Muscle of leg (tissue), 11 donors: ENCODE results near the gene ENTREP1. TPM values are rescaled to one million over a fixed set of nuclear protein-coding genes. Genes with fewer than 3 reads are reported as not detected.

ENCODE experiments used
- DNase-seq: peaks from one replicate; pipeline ENCODE4 v3.0.0; 2013
- H3K27ac ChIP-seq: one replicate; pipeline ENCODE4 v1.5.1; 2013; ENCODE audit warnings: mild to moderate bottlenecking, low read length, control low read depth
- H3K27me3 ChIP-seq: one replicate; pipeline ENCODE4 v1.6.1; 2013; ENCODE audit warnings: low read length; ENCODE audit not compliant: control insufficient read depth, insufficient read depth
- H3K36me3 ChIP-seq: one replicate; pipeline ENCODE4 v1.6.1; 2013; ENCODE audit warnings: low read length; ENCODE audit not compliant: control insufficient read depth, insufficient read depth
- H3K4me1 ChIP-seq: one replicate; pipeline ENCODE4 v1.6.1; 2013; ENCODE audit warnings: low read length; ENCODE audit not compliant: control insufficient read depth, insufficient read depth
- H3K4me3 ChIP-seq: one replicate; pipeline ENCODE4 v1.5.1; 2013; ENCODE audit warnings: low read length, control low read depth
- H3K9me3 ChIP-seq: replicated peaks from 2 replicates; pipeline ENCODE4 v1.6.1; 2013; ENCODE audit warnings: low read depth, low read length; ENCODE audit not compliant: control insufficient read depth
- WGBS: methylation state at CpG from one replicate; pipeline ENCODE4 v1.1.5; 2013; ENCODE audit warnings: missing lambda C conversion rate; ENCODE audit not compliant: insufficient coverage; 5-methylcytosine and 5-hydroxymethylcytosine counted together
- polyA plus RNA-seq, 8 donors: library from polyadenylated mRNA; unstranded; fragments of 120-200 nt; gene quantifications; one replicate each; pipeline versions ENCODE4 v1.2.1 to v1.2.3, GENCODE V29; 2013; ENCODE audit warnings: inconsistent platforms in 1 of 8, low replicate concordance in 1 of 8; ENCODE audit not compliant: insufficient read length in 8 of 8, insufficient read depth in 1 of 8
- total RNA-seq: library from RNA; stranded (reverse); fragments of 120-200 nt; gene quantifications from one replicate; pipeline ENCODE4 v1.2.4, GENCODE V29; 2013

Gene ENTREP1
- total and polyA plus RNA-seq, 9 donors: 12.6 to 56.5 (median 30.1) TPM

- H3K4me1 ChIP-seq: no peaks in the 10 kb centered on the region
- H3K9me3 ChIP-seq: peaks cover 7% of the 10 kb centered on the region
- no peak overlapping the region for H3K27ac ChIP-seq
- DNase-seq: no peak
- peaks cover 4% of the 10 kb centered on the region for H3K27me3 ChIP-seq
- no peak overlapping the region for H3K4me3 ChIP-seq
- no peaks in the 10 kb centered on the region for H3K36me3 ChIP-seq
Observed at GRCh38 chr9:69317894-69318293, 7.1 kb upstream of the ENTREP1 start.

- Histone ChIP-seq H3K27ac (no peak overlapping the region), H3K27me3 (peaks cover 11% of the 10 kb centered on the region)
- WGBS: 14% methylated on average over 4 of the region's 6 CpGs
Observed at GRCh38 chr9:69319324-69320025, 5.5 kb upstream of the ENTREP1 start.

GRCh38 chr9:69322256-69322655, 2.8 kb upstream of the ENTREP1 start:
- peaks cover 33% of the 10 kb centered on the region for H3K27me3 ChIP-seq
- peaks cover 3% of the 10 kb centered on the region for H3K4me1 ChIP-seq
- H3K9me3 ChIP-seq: no peaks in the 10 kb centered on the region
- no peak overlapping the region for H3K27ac ChIP-seq
- no peak overlapping the region for H3K4me3 ChIP-seq
- H3K36me3 ChIP-seq: no peaks in the 10 kb centered on the region
- no peak for DNase-seq
- no CpG with 5 or more reads among the region's 1 CpG for WGBS

More at GRCh38 chr9:69319324-69320025, 5.5 kb upstream of the ENTREP1 start:
- Histone ChIP-seq H3K9me3 (no peaks in the 10 kb centered on the region), H3K36me3 (no peaks in the 10 kb centered on the region), H3K4me1 (no peaks in the 10 kb centered on the region), H3K4me3 (no peak overlapping the region)
- DNase-seq: no peak

GRCh38 chr9:69323861-69324260, 1.2 kb upstream of the ENTREP1 start:
- Histone ChIP-seq H3K4me1 (peaks cover 3% of the 10 kb centered on the region), H3K9me3 (no peaks in the 10 kb centered on the region), H3K36me3 (no peaks in the 10 kb centered on the region), H3K27ac (no peak overlapping the region), H3K4me3 (no peak overlapping the region), H3K27me3 (peaks cover 33% of the 10 kb centered on the region)
- no CpG with 5 or more reads among the region's 2 CpGs for WGBS
- no peak for DNase-seq

- no peak overlapping the region for H3K27ac ChIP-seq
- H3K9me3 ChIP-seq: no peaks in the 10 kb centered on the region
- WGBS: 2% methylated on average over 55 of the region's 64 CpGs
- H3K4me3 ChIP-seq: peak overlapping the region; percentile 52
- H3K36me3 ChIP-seq: no peaks in the 10 kb centered on the region
- DNase-seq: peak; percentile 11
- peaks cover 33% of the 10 kb centered on the region for H3K27me3 ChIP-seq
- peaks cover 3% of the 10 kb centered on the region for H3K4me1 ChIP-seq
Observed at GRCh38 chr9:69325409-69326212, 596 bp downstream of the ENTREP1 start.

- no peak overlapping the region for H3K27ac ChIP-seq
- WGBS: 58% methylated on average over 3 of the region's 7 CpGs
- H3K36me3 ChIP-seq: no peaks in the 10 kb centered on the region
- H3K9me3 ChIP-seq: no peaks in the 10 kb centered on the region
- H3K4me1 ChIP-seq: peaks cover 3% of the 10 kb centered on the region
- peaks cover 31% of the 10 kb centered on the region for H3K27me3 ChIP-seq
- H3K4me3 ChIP-seq: peak overlapping the region; percentile 52
- peak; percentile 4 for DNase-seq
Observed at GRCh38 chr9:69326261-69326660, 1.2 kb downstream of the ENTREP1 start.

- H3K36me3 ChIP-seq: no peaks in the 10 kb centered on the region
- no CpG with 5 or more reads among the region's 3 CpGs for WGBS
- H3K27ac ChIP-seq: no peak overlapping the region
- H3K4me1 ChIP-seq: no peaks in the 10 kb centered on the region
- H3K27me3 ChIP-seq: peaks cover 14% of the 10 kb centered on the region
- no peak overlapping the region for H3K4me3 ChIP-seq
- DNase-seq: no peak
- no peaks in the 10 kb centered on the region for H3K9me3 ChIP-seq
Observed at GRCh38 chr9:69330580-69330979, 5.6 kb downstream of the ENTREP1 start.

GRCh38 chr9:69331444-69331843, 6.4 kb downstream of the ENTREP1 start:
- Histone ChIP-seq H3K36me3 (no peaks in the 10 kb centered on the region), H3K9me3 (no peaks in the 10 kb centered on the region), H3K4me3 (no peak overlapping the region), H3K4me1 (no peaks in the 10 kb centered on the region), H3K27ac (no peak overlapping the region), H3K27me3 (peaks cover 5% of the 10 kb centered on the region)
- no CpG with 5 or more reads among the region's 3 CpGs for WGBS
- no peak for DNase-seq

- Histone ChIP-seq H3K27me3 (no peaks in the 10 kb centered on the region), H3K9me3 (no peaks in the 10 kb centered on the region), H3K27ac (no peak overlapping the region), H3K4me3 (no peak overlapping the region), H3K36me3 (no peaks in the 10 kb centered on the region), H3K4me1 (no peaks in the 10 kb centered on the region)
- WGBS: 46% methylated on average over 3 of the region's 5 CpGs
- no peak for DNase-seq
Observed at GRCh38 chr9:69332067-69332685, 7.2 kb downstream of the ENTREP1 start.

- no CpG with 5 or more reads among the region's 2 CpGs for WGBS
- Histone ChIP-seq H3K4me1 (no peaks in the 10 kb centered on the region), H3K27ac (no peak overlapping the region), H3K9me3 (no peaks in the 10 kb centered on the region), H3K36me3 (no peaks in the 10 kb centered on the region), H3K4me3 (no peak overlapping the region), H3K27me3 (no peaks in the 10 kb centered on the region)
- DNase-seq: no peak
Observed at GRCh38 chr9:69333716-69334115, 8.7 kb downstream of the ENTREP1 start.
